Measurements from ENCODE around the gene CRABP2. TPM values are rescaled to one million over a fixed set of nuclear protein-coding genes. Genes with fewer than 3 reads are reported as not detected.
A peak's percentile ranks its signal among the peaks of the same experiment; 100 is the strongest.

CRABP2 gene
- total RNA-seq, 2 donors from 2014 or later = 0.99 to 3.6 TPM

DNA sequence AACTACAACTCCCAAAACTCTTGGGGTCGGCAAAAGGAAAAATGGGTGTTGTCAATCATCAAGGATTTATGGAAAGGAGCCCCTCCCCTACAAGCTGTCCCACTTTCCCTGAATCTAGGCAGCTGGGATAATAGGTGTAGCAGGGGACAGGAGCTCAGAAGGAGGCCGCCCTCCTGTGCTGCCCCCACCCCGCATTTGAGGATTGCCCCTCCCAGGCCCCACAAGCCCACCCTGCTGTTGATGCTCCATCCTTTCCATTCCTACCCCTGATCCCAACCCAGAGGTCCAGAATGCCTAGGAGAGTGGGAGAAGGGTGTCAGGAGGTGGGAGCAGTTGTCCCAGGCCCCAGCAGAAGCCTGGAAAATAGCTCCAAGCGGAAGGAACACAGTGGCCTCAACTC lies 37.4 kb upstream of the CRABP2 start:
- ATAC-seq = no peak
- intact Hi-C loops (cut with DNase I) = no loop called here
- 94 to 100% methylated on average over 4 of the region's 4 CpGs for WGBS, 2 donors
- no peak for DNase-seq
- TF ChIP-seq, protein P1, sequence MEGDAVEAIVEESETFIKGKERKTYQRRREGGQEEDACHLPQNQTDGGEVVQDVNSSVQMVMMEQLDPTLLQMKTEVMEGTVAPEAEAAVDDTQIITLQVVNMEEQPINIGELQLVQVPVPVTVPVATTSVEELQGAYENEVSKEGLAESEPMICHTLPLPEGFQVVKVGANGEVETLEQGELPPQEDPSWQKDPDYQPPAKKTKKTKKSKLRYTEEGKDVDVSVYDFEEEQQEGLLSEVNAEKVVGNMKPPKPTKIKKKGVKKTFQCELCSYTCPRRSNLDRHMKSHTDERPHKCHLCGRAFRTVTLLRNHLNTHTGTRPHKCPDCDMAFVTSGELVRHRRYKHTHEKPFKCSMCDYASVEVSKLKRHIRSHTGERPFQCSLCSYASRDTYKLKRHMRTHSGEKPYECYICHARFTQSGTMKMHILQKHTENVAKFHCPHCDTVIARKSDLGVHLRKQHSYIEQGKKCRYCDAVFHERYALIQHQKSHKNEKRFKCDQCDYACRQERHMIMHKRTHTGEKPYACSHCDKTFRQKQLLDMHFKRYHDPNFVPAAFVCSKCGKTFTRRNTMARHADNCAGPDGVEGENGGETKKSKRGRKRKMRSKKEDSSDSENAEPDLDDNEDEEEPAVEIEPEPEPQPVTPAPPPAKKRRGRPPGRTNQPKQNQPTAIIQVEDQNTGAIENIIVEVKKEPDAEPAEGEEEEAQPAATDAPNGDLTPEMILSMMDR (IDR thresholded peaks at IDR 0.05) = no peak
- no peak for TF ChIP-seq POLR2A (IDR thresholded peaks at IDR 0.05)
- peaks cover 0 to 8% of the 10 kb centered on the region in 2 donors for H3K36me3 ChIP-seq (replicated peaks in 1 of 2; ENCODE audit: insufficient read depth in 1 of 2, low read depth in 2 of 2)
- H3K9me3 ChIP-seq = no peaks in the 10 kb centered on the region
- H3K27ac ChIP-seq = peak overlapping the region in 1 of 4 donors; percentile 40
- H3K4me3 ChIP-seq = no peak overlapping the region
- H3K4me1 ChIP-seq = peaks cover 44% of the 10 kb centered on the region
- no peaks in the 10 kb centered on the region for H3K27me3 ChIP-seq

DNA sequence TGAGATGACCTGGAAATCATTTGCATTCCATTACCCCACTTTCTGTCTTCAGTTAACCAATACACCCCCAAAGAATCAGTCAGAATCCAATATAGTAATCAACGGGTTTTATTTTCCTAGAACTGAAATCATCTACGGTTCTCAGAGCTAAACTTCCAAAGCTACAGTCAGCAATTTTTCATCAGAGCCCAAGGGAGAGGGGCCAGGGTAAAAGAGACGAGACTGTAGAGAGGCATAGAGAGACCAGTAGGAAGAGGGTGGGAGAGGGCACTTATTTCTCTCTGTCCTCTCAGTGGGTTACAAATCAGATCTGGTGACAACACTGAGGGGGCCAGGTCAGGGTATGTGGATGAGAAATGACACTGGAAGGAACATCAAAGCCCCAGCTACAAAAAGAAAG lies 36.6 kb upstream of the CRABP2 start:
- no peak overlapping the region for H3K4me3 ChIP-seq
- peaks cover 0 to 8% of the 10 kb centered on the region in 2 donors for H3K36me3 ChIP-seq (replicated peaks in 1 of 2; ENCODE audit: insufficient read depth in 1 of 2, low read depth in 2 of 2)
- TF ChIP-seq POLR2A (IDR thresholded peaks at IDR 0.05) = no peak
- TF ChIP-seq, protein P1 (IDR thresholded peaks at IDR 0.05) = no peak
- peaks cover 38% of the 10 kb centered on the region for H3K4me1 ChIP-seq
- DNase-seq (no peak), ATAC-seq (no peak)
- no peaks in the 10 kb centered on the region for H3K9me3 ChIP-seq
- 84 to 85% methylated on average over 3 of the region's 3 CpGs for WGBS, 2 donors
- intact Hi-C loops (cut with DNase I) = no loop called here
- peak overlapping the region in 2 of 4 donors; percentile 72 to 83 for H3K27ac ChIP-seq
- no peaks in the 10 kb centered on the region for H3K27me3 ChIP-seq

DNA sequence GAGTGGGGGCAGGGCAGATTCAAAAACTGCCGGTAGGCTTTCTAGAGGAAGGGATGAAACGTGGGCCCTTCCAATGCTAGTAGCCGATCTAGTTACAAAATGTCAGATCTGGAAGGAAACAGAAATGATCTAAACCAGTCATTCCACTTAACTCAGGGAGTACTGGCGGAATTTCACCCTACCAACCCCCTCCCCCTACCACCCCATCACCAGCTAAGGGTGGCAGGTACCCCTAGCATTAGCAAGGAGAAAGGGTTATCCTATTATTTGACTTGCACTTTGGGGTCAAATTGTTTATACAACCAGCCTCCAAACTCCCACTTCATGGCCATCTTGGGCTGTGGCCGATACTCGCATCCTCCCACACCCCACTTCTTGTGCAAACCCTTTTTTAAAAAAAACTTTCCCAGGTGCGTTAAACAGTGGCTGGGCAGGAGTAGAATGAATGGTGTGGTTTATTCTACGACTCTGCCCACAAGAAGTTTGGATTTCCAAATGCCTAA lies 36.1 kb upstream of the CRABP2 start:
- Histone ChIP-seq H3K4me1 (peaks cover 34% of the 10 kb centered on the region), H3K36me3 (replicated peaks in 1 of 2; ENCODE audit: insufficient read depth in 1 of 2, low read depth in 2 of 2) (peaks cover 0 to 10% of the 10 kb centered on the region in 2 donors), H3K4me3 (no peak overlapping the region), H3K9me3 (no peaks in the 10 kb centered on the region), H3K27me3 (no peaks in the 10 kb centered on the region), H3K27ac (peak overlapping the region; percentile 41 to 85 (median 78))
- WGBS, 2 donors = 46 to 55% methylated on average over 8 of the region's 8 CpGs
- no peak for ATAC-seq
- intact Hi-C loops (cut with DNase I) = no loop called here
- TF ChIP-seq, protein P1 (IDR thresholded peaks at IDR 0.05) = no peak
- TF ChIP-seq POLR2A (IDR thresholded peaks at IDR 0.05) = no peak
- no peak for DNase-seq

DNA sequence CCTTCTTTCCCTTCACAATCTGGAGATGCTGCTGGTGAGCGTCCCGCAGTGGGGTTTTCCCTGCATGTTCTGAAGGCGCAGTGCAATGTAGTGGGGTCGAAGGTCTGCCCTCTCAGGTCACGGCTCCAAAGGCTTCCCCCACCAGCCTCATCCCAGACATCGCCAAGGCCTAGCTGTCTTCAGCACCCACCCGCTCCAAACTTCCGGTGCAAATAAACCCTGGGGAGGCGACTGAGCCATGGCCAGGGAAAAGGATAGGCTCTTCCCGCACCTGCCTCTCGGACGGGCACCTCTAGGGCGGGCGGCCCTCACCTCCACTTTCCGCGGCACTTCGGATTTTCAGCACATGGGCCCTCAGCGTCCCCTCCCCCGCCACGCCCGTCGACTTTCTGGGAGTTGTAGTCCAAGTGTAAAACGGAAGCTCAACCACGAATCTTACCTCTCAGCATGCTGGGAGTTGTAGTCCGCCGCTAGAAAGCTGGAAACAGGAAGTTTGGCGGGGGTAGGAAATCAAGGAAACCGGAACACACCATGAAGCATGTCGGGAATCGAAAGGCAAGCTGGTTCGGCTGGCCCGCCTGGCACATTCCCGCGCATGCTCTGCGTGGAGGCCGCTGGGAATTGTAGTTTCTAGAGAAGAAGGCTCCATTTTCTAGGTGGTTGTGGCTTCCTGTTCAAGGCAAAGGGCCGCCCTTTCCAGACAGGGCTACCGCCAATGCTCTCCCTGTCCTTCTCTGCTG lies 35.5 kb upstream of the CRABP2 start, which contains the start of gene MRPL24:
Gene MRPL24 (minus strand): TSS at position 348 of the 740 bp plus-strand sequence. CDS start 2,384 bp downstream, outside the sequence.
- TF ChIP-seq POLR2A (IDR thresholded peaks at IDR 0.05) = peak in 2 of 3 donors; percentile 70 to 77
- TF ChIP-seq, protein P1 (IDR thresholded peaks at IDR 0.05) = no peak
- Histone ChIP-seq H3K9me3 (no peaks in the 10 kb centered on the region), H3K27me3 (no peaks in the 10 kb centered on the region), H3K36me3 (replicated peaks in 1 of 2; ENCODE audit: insufficient read depth in 1 of 2, low read depth in 2 of 2) (peaks cover 0 to 10% of the 10 kb centered on the region in 2 donors), H3K4me1 (peaks cover 28% of the 10 kb centered on the region), H3K4me3 (peak within 1 kb of the TSS; percentile 42 to 47), H3K27ac (peak within 1 kb of the TSS; percentile 41 to 85 (median 78))
- intact Hi-C loops (cut with DNase I) = no loop called here
- ATAC-seq (peak; percentile 97), DNase-seq (peak; percentile 98 to 100 (median 98))
- 0% methylated on average over 28 to 38 of the region's 38 CpGs for WGBS, 2 donors

All from body of pancreas (tissue), 4 donors.